Stimulated activated naive B cell treated with anti-CD40 and anti-IgM and Interleukin-4, amounts not matched to agents 10 μg/mL and 1 μg/mL and 100 μg/mL, for 72 hours (primary cell): Measurements from ENCODE around the gene TRIM25.

Experiments used
- ATAC-seq, 2 donors: fragments of 150-1000 bp; cut with Tn5 transposase; replicated peaks; 2 replicates each; pipeline ENCODE4 v1.10.0; 2021; ENCODE audit warnings: moderate library complexity in 1 of 2
- DNase-seq: peaks from one replicate; pipeline ENCODE4 v3.0.0; 2021
- H3K27ac Mint-ChIP-seq: one replicate; pipeline ENCODE4 v1.8.0; 2022; ENCODE audit warnings: mild to moderate bottlenecking, mixed read lengths
- H3K27me3 Mint-ChIP-seq, 2 donors: one replicate each; pipeline ENCODE4 v1.8.0; 2022; ENCODE audit warnings: mixed read lengths in 2 of 2
- H3K36me3 Mint-ChIP-seq, 2 donors: one replicate each; pipeline ENCODE4 v1.8.0; 2022; ENCODE audit warnings: mixed read lengths in 2 of 2, mild to moderate bottlenecking in 1 of 2
- H3K4me1 Mint-ChIP-seq, 2 donors: one replicate each; pipeline ENCODE4 v1.8.0; 2022; ENCODE audit warnings: mixed read lengths in 2 of 2, mild to moderate bottlenecking in 1 of 2
- H3K4me3 Mint-ChIP-seq, 2 donors: one replicate each; pipeline ENCODE4 v1.8.0; 2022; ENCODE audit warnings: mild to moderate bottlenecking in 2 of 2, mixed read lengths in 2 of 2, moderate library complexity in 1 of 2
- H3K9me3 Mint-ChIP-seq, 2 donors: one replicate each; pipeline ENCODE4 v1.8.0; 2022; ENCODE audit warnings: mixed read lengths in 2 of 2, mild to moderate bottlenecking in 1 of 2

TRIM25 gene

GRCh38 chr17:56881685-56882295 lies 32.1 kb downstream of the TRIM25 start:
- peaks cover 0 to 2% of the 10 kb centered on the region in 2 donors for H3K9me3 Mint-ChIP-seq
- H3K36me3 Mint-ChIP-seq: peaks cover 15 to 16% of the 10 kb centered on the region in 2 donors
- no peak for DNase-seq
- H3K4me1 Mint-ChIP-seq: peaks cover 15 to 18% of the 10 kb centered on the region in 2 donors
- no peak overlapping the region for H3K27ac Mint-ChIP-seq
- ATAC-seq: no peak
- no peak overlapping the region for H3K4me3 Mint-ChIP-seq
- H3K27me3 Mint-ChIP-seq: no peaks in the 10 kb centered on the region

GRCh38 chr17:56880571-56880970 lies 33.3 kb downstream of the TRIM25 start:
- H3K9me3 Mint-ChIP-seq: peaks cover 0 to 2% of the 10 kb centered on the region in 2 donors

GRCh38 chr17:56880133-56880532 lies 33.7 kb downstream of the TRIM25 start:
- no peak for DNase-seq
- Mint-ChIP-seq H3K4me1 (peaks cover 11 to 18% of the 10 kb centered on the region in 2 donors), H3K9me3 (peaks cover 0 to 2% of the 10 kb centered on the region in 2 donors), H3K4me3 (no peak overlapping the region), H3K36me3 (peaks cover 7 to 8% of the 10 kb centered on the region in 2 donors), H3K27me3 (no peaks in the 10 kb centered on the region), H3K27ac (no peak overlapping the region)
- ATAC-seq: peak; percentile 49 to 64

More at GRCh38 chr17:56880571-56880970, 33.3 kb downstream of the TRIM25 start:
- H3K36me3 Mint-ChIP-seq: peaks cover 7 to 9% of the 10 kb centered on the region in 2 donors
- no peaks in the 10 kb centered on the region for H3K27me3 Mint-ChIP-seq
- no peak overlapping the region for H3K27ac Mint-ChIP-seq
- ATAC-seq (no peak), DNase-seq (no peak)
- H3K4me3 Mint-ChIP-seq: no peak overlapping the region
- peaks cover 11 to 18% of the 10 kb centered on the region in 2 donors for H3K4me1 Mint-ChIP-seq

GRCh38 chr17:56879280-56879679 lies 34.6 kb downstream of the TRIM25 start:
- H3K27ac Mint-ChIP-seq: no peak overlapping the region
- H3K36me3 Mint-ChIP-seq: peaks cover 3 to 7% of the 10 kb centered on the region in 2 donors
- no peaks in the 10 kb centered on the region for H3K27me3 Mint-ChIP-seq
- peaks cover 0 to 2% of the 10 kb centered on the region in 2 donors for H3K9me3 Mint-ChIP-seq
- H3K4me3 Mint-ChIP-seq: no peak overlapping the region
- ATAC-seq: no peak
- DNase-seq: no peak
- peaks cover 11 to 18% of the 10 kb centered on the region in 2 donors for H3K4me1 Mint-ChIP-seq

DNA sequence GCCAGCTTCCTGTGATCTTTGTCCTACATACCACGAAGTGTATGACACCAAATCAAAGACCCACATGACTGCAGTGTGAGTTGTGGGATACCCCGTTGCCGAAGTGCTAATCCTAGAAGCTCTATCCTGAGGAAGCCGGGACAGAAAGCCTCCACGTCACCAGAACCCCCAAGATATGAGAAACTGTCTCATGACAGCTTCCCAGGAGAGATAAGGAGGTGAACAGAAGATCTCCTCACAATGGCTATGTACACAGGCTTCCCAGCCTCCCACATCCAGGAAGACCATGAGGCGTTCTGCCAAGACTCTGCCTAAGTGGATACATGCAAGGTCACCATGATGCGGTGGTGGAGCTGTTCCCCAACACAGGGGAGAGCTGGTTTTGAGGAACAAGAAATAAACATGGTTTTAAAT lies 37.1 kb downstream of the TRIM25 start:
- no peaks in the 10 kb centered on the region for H3K27me3 Mint-ChIP-seq
- DNase-seq: no peak
- H3K9me3 Mint-ChIP-seq: peaks cover 0 to 2% of the 10 kb centered on the region in 2 donors
- no peak overlapping the region for H3K27ac Mint-ChIP-seq
- H3K4me1 Mint-ChIP-seq: peaks cover 11 to 18% of the 10 kb centered on the region in 2 donors
- H3K36me3 Mint-ChIP-seq: no peaks in the 10 kb centered on the region
- ATAC-seq: no peak
- H3K4me3 Mint-ChIP-seq: no peak overlapping the region

GRCh38 chr17:56870081-56870651 lies 43.7 kb downstream of the TRIM25 start:
- H3K36me3 Mint-ChIP-seq: peaks cover 5 to 6% of the 10 kb centered on the region in 2 donors
- no peak overlapping the region for H3K4me3 Mint-ChIP-seq
- H3K9me3 Mint-ChIP-seq: no peaks in the 10 kb centered on the region
- no peaks in the 10 kb centered on the region for H3K27me3 Mint-ChIP-seq
- H3K4me1 Mint-ChIP-seq: no peaks in the 10 kb centered on the region
- ATAC-seq: peak in 1 of 2 donors; percentile 43
- H3K27ac Mint-ChIP-seq: peak overlapping the region; percentile 51
- no peak for DNase-seq

GRCh38 chr17:56868716-56869115 lies 45.1 kb downstream of the TRIM25 start:
- Mint-ChIP-seq H3K4me3 (no peak overlapping the region), H3K27me3 (no peaks in the 10 kb centered on the region), H3K9me3 (no peaks in the 10 kb centered on the region), H3K4me1 (no peaks in the 10 kb centered on the region), H3K36me3 (peaks cover 5 to 6% of the 10 kb centered on the region in 2 donors), H3K27ac (no peak overlapping the region)
- ATAC-seq: no peak
- no peak for DNase-seq

DNA sequence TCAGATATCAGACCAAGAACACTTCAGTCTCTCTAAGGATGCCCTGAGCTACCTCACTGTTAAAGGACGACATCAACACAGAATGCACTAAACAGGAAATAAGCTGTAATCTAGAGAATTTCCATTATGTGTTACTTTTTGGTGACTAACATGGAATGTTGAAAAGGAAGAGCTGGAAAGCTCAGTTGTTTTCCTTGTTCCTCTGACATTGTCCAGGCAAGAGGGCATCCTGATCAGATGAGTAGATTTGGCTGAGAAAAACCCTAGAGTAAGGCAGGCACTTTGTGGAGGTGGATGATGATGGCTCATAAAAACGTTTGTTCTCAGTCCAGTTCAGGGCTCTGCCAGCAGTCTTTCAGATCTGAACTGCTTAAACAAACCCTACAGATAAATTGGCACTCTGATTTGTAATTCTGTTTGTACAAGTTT lies 45.9 kb downstream of the TRIM25 start:
- no peak for DNase-seq
- Mint-ChIP-seq H3K9me3 (no peaks in the 10 kb centered on the region), H3K4me3 (no peak overlapping the region), H3K27me3 (no peaks in the 10 kb centered on the region), H3K27ac (no peak overlapping the region), H3K36me3 (peaks cover 5 to 6% of the 10 kb centered on the region in 2 donors), H3K4me1 (no peaks in the 10 kb centered on the region)
- no peak for ATAC-seq

GRCh38 chr17:56866496-56866895 lies 47.4 kb downstream of the TRIM25 start:
- ATAC-seq: no peak
- no peaks in the 10 kb centered on the region for H3K27me3 Mint-ChIP-seq
- H3K4me3 Mint-ChIP-seq: no peak overlapping the region
- DNase-seq: no peak
- no peak overlapping the region for H3K27ac Mint-ChIP-seq
- H3K36me3 Mint-ChIP-seq: peaks cover 5 to 8% of the 10 kb centered on the region in 2 donors
- no peaks in the 10 kb centered on the region for H3K4me1 Mint-ChIP-seq
- H3K9me3 Mint-ChIP-seq: no peaks in the 10 kb centered on the region

DNA sequence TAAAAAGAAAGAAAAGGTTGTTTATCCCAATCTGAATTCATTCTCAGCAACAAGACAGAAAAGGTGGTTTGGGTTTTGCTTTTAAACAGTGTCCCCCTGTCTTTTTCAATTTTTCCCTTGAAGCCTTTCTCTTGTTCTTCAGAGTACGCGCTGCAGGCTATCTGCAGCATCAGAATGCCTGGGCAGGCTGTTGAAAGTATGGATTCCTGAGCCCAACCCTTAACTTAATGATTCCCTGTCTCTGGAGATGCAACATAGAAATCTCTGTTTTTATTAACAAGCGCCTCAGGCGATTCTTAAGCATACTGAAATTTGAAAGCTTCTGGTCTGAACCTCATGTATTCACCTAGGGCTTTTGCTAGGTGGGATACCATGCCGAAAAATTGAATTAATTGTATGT lies 47.8 kb downstream of the TRIM25 start:
- no peaks in the 10 kb centered on the region for H3K27me3 Mint-ChIP-seq

GRCh38 chr17:56863974-56864373 lies 49.9 kb downstream of the TRIM25 start:
- Mint-ChIP-seq H3K27me3 (no peaks in the 10 kb centered on the region), H3K4me1 (no peaks in the 10 kb centered on the region), H3K36me3 (peaks cover 5 to 21% of the 10 kb centered on the region in 2 donors), H3K4me3 (no peak overlapping the region), H3K27ac (no peak overlapping the region), H3K9me3 (no peaks in the 10 kb centered on the region)
- ATAC-seq (no peak), DNase-seq (no peak)

More for the DNA sequence above, 47.8 kb downstream of the TRIM25 start:
- Mint-ChIP-seq H3K4me1 (no peaks in the 10 kb centered on the region), H3K9me3 (no peaks in the 10 kb centered on the region), H3K36me3 (peaks cover 5 to 12% of the 10 kb centered on the region in 2 donors), H3K27ac (no peak overlapping the region), H3K4me3 (no peak overlapping the region)
- no peak for ATAC-seq
- DNase-seq: no peak

DNA sequence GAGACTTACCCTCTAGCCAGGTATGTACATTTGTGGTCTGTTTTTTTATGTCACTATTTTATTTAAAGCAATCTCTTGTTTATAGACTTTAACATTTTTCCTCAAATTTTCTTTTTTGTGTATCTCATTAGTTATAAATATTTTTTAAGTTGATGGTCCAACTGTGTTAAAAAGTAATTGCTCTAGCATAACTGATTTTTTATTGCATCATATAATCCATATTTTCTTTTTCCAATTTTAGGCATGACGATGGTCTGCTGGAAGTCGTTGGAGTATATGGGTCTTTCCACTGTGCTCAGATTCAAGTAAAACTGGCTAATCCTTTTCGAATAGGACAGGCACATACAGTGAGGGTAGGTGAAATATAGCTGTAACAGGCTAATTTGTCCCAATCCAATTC lies 52.0 kb downstream of the TRIM25 start:
- DNase-seq (no peak), ATAC-seq (no peak)
- Mint-ChIP-seq H3K9me3 (no peaks in the 10 kb centered on the region), H3K27me3 (no peaks in the 10 kb centered on the region), H3K4me3 (no peak overlapping the region), H3K4me1 (no peaks in the 10 kb centered on the region), H3K27ac (no peak overlapping the region), H3K36me3 (peaks cover 2 to 24% of the 10 kb centered on the region in 2 donors)

GRCh38 chr17:56851008-56851407 lies 62.8 kb downstream of the TRIM25 start:
- ATAC-seq (no peak), DNase-seq (no peak)
- Mint-ChIP-seq H3K9me3 (no peaks in the 10 kb centered on the region), H3K27ac (no peak overlapping the region), H3K27me3 (no peaks in the 10 kb centered on the region), H3K36me3 (peaks cover 21 to 45% of the 10 kb centered on the region in 2 donors), H3K4me3 (no peak overlapping the region), H3K4me1 (peaks cover 0 to 2% of the 10 kb centered on the region in 2 donors)

- H3K27me3 Mint-ChIP-seq: no peaks in the 10 kb centered on the region
- H3K27ac Mint-ChIP-seq: no peak overlapping the region
- DNase-seq (no peak), ATAC-seq (no peak)
- H3K4me1 Mint-ChIP-seq: peaks cover 0 to 2% of the 10 kb centered on the region in 2 donors
- no peaks in the 10 kb centered on the region for H3K9me3 Mint-ChIP-seq
- H3K4me3 Mint-ChIP-seq: no peak overlapping the region
- peaks cover 22 to 46% of the 10 kb centered on the region in 2 donors for H3K36me3 Mint-ChIP-seq
Observed at GRCh38 chr17:56850591-56850990, 63.3 kb downstream of the TRIM25 start.

GRCh38 chr17:56849131-56849530 lies 64.7 kb downstream of the TRIM25 start:
- Mint-ChIP-seq H3K27me3 (no peaks in the 10 kb centered on the region), H3K4me3 (no peak overlapping the region), H3K36me3 (peaks cover 18 to 40% of the 10 kb centered on the region in 2 donors), H3K9me3 (no peaks in the 10 kb centered on the region), H3K27ac (no peak overlapping the region), H3K4me1 (peaks cover 0 to 2% of the 10 kb centered on the region in 2 donors)
- DNase-seq (no peak), ATAC-seq (no peak)
